ENCODE measurements around the gene AHCYL1. TPM values are rescaled to one million over a fixed set of nuclear protein-coding genes. Genes with fewer than 3 reads are reported as not detected.

AHCYL1 gene
- total RNA-seq, 2 donors from 2014 or later, result 47.5 to 51.5 TPM

DNA sequence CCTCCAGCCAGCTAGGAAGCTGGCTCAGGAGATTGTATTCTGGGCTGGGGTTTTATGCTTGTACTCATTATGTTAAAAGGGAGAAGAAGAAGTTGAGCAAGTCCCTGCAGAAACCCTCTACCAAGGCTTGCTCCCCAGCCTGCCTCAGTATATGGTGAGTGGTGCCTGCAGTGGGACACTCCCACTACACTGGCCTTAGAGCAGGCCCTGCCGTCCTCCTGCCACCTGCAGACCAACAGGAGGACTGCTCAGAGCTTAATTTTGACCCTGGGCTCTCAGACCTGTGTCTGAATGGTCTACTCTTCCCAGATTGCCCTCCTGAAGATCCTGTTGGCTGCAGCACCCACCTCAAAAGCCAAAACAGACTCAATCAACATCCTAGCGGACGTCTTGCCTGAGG is 62.9 kb downstream of the AHCYL1 start:
- Histone ChIP-seq H3K9me3 (no peaks in the 10 kb centered on the region), H3K27ac (peak overlapping the region in 1 of 2 donors; percentile 22), H3K4me1 (replicated peaks) (no peaks in the 10 kb centered on the region), H3K27me3 (replicated peaks; ENCODE audit: insufficient read depth) (no peaks in the 10 kb centered on the region), H3K4me3 (no peak overlapping the region), H3K36me3 (peaks cover 3 to 12% of the 10 kb centered on the region in 2 donors)
- DNase-seq (ENCODE audit: low spot score), result no peak
- no peak for TF ChIP-seq POLR2AphosphoS5 (IDR thresholded peaks at IDR 0.05)
- TF ChIP-seq POLR2A (IDR thresholded peaks at IDR 0.05), result no peak
- TF ChIP-seq, protein P1, sequence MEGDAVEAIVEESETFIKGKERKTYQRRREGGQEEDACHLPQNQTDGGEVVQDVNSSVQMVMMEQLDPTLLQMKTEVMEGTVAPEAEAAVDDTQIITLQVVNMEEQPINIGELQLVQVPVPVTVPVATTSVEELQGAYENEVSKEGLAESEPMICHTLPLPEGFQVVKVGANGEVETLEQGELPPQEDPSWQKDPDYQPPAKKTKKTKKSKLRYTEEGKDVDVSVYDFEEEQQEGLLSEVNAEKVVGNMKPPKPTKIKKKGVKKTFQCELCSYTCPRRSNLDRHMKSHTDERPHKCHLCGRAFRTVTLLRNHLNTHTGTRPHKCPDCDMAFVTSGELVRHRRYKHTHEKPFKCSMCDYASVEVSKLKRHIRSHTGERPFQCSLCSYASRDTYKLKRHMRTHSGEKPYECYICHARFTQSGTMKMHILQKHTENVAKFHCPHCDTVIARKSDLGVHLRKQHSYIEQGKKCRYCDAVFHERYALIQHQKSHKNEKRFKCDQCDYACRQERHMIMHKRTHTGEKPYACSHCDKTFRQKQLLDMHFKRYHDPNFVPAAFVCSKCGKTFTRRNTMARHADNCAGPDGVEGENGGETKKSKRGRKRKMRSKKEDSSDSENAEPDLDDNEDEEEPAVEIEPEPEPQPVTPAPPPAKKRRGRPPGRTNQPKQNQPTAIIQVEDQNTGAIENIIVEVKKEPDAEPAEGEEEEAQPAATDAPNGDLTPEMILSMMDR (IDR thresholded peaks at IDR 0.05), result no peak
- WGBS, result 77% methylated on average over 3 of the region's 3 CpGs
- intact Hi-C loops (cut with DNase I), result no loop called here

DNA sequence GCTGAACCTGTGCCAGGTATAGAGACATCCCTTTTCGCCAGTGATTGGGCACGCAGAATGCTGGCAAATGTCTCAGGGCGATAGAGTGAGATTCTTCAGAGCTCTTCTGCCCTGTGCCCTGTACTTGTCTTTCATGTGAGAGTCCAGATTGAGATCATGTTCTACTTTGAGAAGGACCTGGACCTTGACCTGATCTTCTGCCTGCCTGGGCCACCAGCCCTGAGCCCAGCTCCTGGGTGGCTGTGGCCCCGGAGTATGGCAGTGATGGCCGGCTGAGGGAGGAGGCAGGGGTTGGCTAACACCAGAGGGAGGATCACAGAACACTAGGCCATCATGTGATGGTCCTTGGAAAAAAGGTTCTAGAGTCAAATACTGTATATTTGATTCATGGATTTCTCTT is 63.7 kb downstream of the AHCYL1 start:
- Histone ChIP-seq H3K4me1 (replicated peaks) (no peaks in the 10 kb centered on the region), H3K36me3 (peaks cover 6 to 12% of the 10 kb centered on the region in 2 donors), H3K27me3 (replicated peaks; ENCODE audit: insufficient read depth) (no peaks in the 10 kb centered on the region), H3K27ac (no peak overlapping the region), H3K9me3 (no peaks in the 10 kb centered on the region), H3K4me3 (no peak overlapping the region)
- intact Hi-C loops (cut with DNase I), result no loop called here
- no peak for TF ChIP-seq POLR2AphosphoS5 (IDR thresholded peaks at IDR 0.05)
- TF ChIP-seq, protein P1 (IDR thresholded peaks at IDR 0.05), result no peak
- TF ChIP-seq POLR2A (IDR thresholded peaks at IDR 0.05), result no peak
- no peak for DNase-seq (ENCODE audit: low spot score)
- 85% methylated on average over 5 of the region's 5 CpGs for WGBS

DNA sequence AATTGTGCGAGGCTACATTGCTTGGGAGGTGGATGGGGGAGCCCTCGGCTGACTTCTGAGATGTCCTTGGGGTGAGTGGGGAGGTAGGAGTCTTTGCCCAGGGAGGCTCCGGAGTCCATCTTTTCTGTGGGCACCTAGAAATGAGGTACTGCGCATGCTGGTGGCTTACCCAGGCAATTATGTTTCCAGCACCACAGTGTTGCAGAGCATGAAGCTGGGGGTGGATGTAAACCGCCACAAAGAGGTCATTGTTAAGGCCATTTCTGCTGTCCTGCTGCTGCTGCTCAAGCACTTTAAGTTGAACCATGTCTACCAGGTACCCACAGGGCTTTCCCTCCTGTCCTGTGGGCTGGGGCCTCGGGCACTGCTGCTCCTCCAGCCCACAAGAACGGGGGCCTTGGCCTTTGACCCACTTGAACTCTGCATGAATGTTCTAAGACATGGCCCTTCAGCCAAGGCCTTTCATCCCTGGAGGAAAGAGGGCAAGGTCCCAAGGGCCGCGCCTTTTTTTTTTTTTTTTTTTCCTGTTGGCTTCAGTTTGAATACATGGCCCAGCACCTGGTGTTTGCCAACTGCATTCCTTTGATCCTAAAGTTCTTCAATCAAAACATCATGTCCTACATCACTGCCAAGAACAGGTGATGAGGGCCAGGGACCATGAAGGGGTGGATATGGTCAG is 64.5 kb downstream of the AHCYL1 start:
- no peak for DNase-seq (ENCODE audit: low spot score)
- intact Hi-C loops (cut with DNase I), result no loop called here
- Histone ChIP-seq H3K9me3 (no peaks in the 10 kb centered on the region), H3K36me3 (peaks cover 7% of the 10 kb centered on the region in 2 donors), H3K4me1 (replicated peaks) (no peaks in the 10 kb centered on the region), H3K4me3 (no peak overlapping the region), H3K27ac (no peak overlapping the region), H3K27me3 (replicated peaks; ENCODE audit: insufficient read depth) (no peaks in the 10 kb centered on the region)
- 73% methylated on average over 9 of the region's 9 CpGs for WGBS
- TF ChIP-seq POLR2AphosphoS5 (IDR thresholded peaks at IDR 0.05), result peak; percentile 10
- TF ChIP-seq, protein P1 (IDR thresholded peaks at IDR 0.05), result no peak

DNA sequence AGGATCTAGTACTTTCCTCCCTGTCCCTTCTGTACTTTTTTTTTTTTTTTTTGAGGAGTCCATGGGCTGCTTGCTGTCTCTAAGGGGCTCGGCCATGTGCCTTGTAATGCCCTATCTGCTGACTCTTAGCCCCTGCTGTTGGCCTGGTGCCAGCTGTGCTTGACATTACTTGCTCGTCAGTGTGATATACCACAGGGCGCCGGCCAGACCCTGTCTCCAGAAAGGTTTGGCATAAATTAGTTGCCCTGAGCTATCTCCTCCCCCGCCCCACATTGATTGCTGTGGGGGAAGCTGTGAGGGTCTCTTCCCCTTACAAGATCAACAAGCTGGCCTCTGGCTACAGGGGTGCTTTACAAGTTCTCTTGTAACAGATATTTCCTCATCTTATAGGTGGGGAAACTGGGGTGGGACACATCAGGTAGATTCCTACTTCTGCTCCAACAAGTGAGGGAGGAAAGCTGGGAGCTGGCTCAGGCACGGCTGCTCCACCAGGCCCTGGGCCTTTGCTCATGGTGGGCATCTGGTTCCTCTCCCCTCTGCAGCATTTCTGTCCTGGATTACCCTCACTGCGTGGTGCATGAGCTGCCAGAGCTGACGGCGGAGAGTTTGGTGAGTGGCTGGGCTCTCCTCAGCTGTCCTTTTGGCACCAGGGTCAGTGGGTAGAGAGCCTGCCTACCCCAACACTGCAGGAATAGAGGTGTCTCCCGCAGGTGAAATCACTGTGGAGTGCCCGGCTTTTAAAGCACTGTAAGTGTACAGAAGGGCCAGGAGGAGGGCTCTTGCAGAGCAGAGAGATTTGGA is 65.4 kb downstream of the AHCYL1 start:
- intact Hi-C loops (cut with DNase I), result loop anchor here (5.0 kb wide), 1 partner anchor 57 kb away; no protein-coding TSS in a partner anchor
- no peak overlapping the region for H3K27ac ChIP-seq

More for the DNA sequence above, 65.4 kb downstream of the AHCYL1 start:
- no peaks in the 10 kb centered on the region for H3K9me3 ChIP-seq
- TF ChIP-seq POLR2A (IDR thresholded peaks at IDR 0.05) (no peak), POLR2AphosphoS5 (IDR thresholded peaks at IDR 0.05) (no peak)
- TF ChIP-seq, protein P1 (IDR thresholded peaks at IDR 0.05), result no peak
- H3K4me3 ChIP-seq, result no peak overlapping the region
- H3K27me3 ChIP-seq (replicated peaks; ENCODE audit: insufficient read depth), result no peaks in the 10 kb centered on the region
- peak; percentile 20 for DNase-seq (ENCODE audit: low spot score)
- peaks cover 6 to 7% of the 10 kb centered on the region in 2 donors for H3K36me3 ChIP-seq
- no peaks in the 10 kb centered on the region for H3K4me1 ChIP-seq (replicated peaks)
- 68% methylated on average over 11 of the region's 11 CpGs for WGBS
